Small intestine (tissue), 16 donors: ENCODE data around the gene DSG4. TPM values are rescaled to one million over a fixed set of nuclear protein-coding genes. Genes with fewer than 3 reads are reported as not detected.
"Not testable (repeated sequence)": the region's sequence is repeated elsewhere in the genome, so short reads cannot be mapped to it uniquely, and the experiment has no call there.

ENCODE experiments used
- DNase-seq, 2 donors: peaks; one replicate each; pipeline versions ENCODE4 v3.0.0 to v3.0.0-alpha.2; 2013
- FAIRE-seq: peaks from 2 replicates; lab custom pipeline; 2012; peaks lifted over from hg19 to GRCh38; lab: Jason Lieb, UNC
- H3K27ac ChIP-seq, 3 donors: one replicate each; pipeline ENCODE4 v1.5.1; 2013; ENCODE audit warnings: low read length in 2 of 3, mild to moderate bottlenecking in 2 of 3, control low read depth in 1 of 3, inconsistent platforms in 1 of 3, low read depth in 1 of 3, moderate library complexity in 1 of 3
- H3K27me3 ChIP-seq, 3 donors: one replicate each; pipeline ENCODE4 v1.6.1; 2013; ENCODE audit warnings: low read length in 3 of 3, inconsistent platforms in 1 of 3; ENCODE audit not compliant: control insufficient read depth in 3 of 3, insufficient read depth in 3 of 3
- H3K36me3 ChIP-seq, 3 donors: one replicate each; pipeline ENCODE4 v1.6.1; 2013; ENCODE audit warnings: low read length in 3 of 3, inconsistent platforms in 1 of 3, low read depth in 1 of 3, mild to moderate bottlenecking in 1 of 3, moderate library complexity in 1 of 3; ENCODE audit not compliant: control insufficient read depth in 3 of 3, insufficient read depth in 2 of 3
- H3K4me1 ChIP-seq, 3 donors: one replicate each; pipeline ENCODE4 v1.6.1; 2013; ENCODE audit warnings: low read length in 2 of 3, inconsistent platforms in 1 of 3, low read depth in 1 of 3, mild to moderate bottlenecking in 1 of 3, moderate library complexity in 1 of 3; ENCODE audit not compliant: control insufficient read depth in 3 of 3, insufficient read depth in 2 of 3
- H3K4me3 ChIP-seq, 3 donors: one replicate each; pipeline ENCODE4 v1.5.1; 2013; ENCODE audit warnings: low read length in 3 of 3, control low read depth in 1 of 3, inconsistent platforms in 1 of 3, low read depth in 1 of 3, mild to moderate bottlenecking in 1 of 3, moderate library complexity in 1 of 3
- H3K9me3 ChIP-seq, 2 donors: one replicate each; pipeline ENCODE4 v1.6.1; 2013; ENCODE audit warnings: low read depth in 1 of 2, low read length in 1 of 2; ENCODE audit not compliant: control insufficient read depth in 2 of 2, insufficient read depth in 1 of 2
- WGBS, 3 donors: extraction: QIAGEN DNeasy Blood & Tissue Kit; methylation state at CpG; one replicate each; pipeline ENCODE4 v1.1.7; 2013; 5-methylcytosine and 5-hydroxymethylcytosine counted together
- long read RNA-seq, 10 donors: transcript quantifications; one replicate each; lab custom pipeline, GENCODE V29; 2026
- polyA plus RNA-seq, 4 donors: library from polyadenylated mRNA; stranded (reverse) in 3 of 4; unstranded in 1 of 4; fragments of 200-250 nt in 3 of 4; fragments of 120-200 nt in 1 of 4; gene quantifications; one replicate each; pipeline versions ENCODE4 v1.2.1 to v1.2.3, GENCODE V29; 2013
- donor health status: healthy with polysubstance abuse.
- donor health status: control.
- donor health status: control.
- donor health status: Bipolar disorder and iron deficiency.
- donor health status: healthy.

Gene DSG4
- polyA plus RNA-seq = under 1 TPM in 2 of 4 donors, not detected in 2; 0.07 to 0.28 TPM
- long read RNA-seq, donor 1 = 0 reads
- long read RNA-seq, donor 2 = 0 reads
- long read RNA-seq, donor 3 = 0 reads
- long read RNA-seq, donor 4 = 0 reads
- long read RNA-seq, donor 5 = 0 reads
- long read RNA-seq, donor 6 = 0 reads
- long read RNA-seq, donor 7 = 0 reads
- long read RNA-seq, donor 8 = 0 reads
- long read RNA-seq, donor 9 = 0 reads
- long read RNA-seq, donor 10 = 0 reads

- no peak within 1 kb of the TSS for H3K4me3 ChIP-seq
- DNase-seq (no peak), FAIRE-seq (no peak)
- H3K36me3 ChIP-seq = no peaks in the 10 kb centered on the region
- H3K4me1 ChIP-seq = no peaks in the 10 kb centered on the region
- no peaks in the 10 kb centered on the region for H3K9me3 ChIP-seq
- H3K27ac ChIP-seq = no peak within 1 kb of the TSS
- H3K27me3 ChIP-seq = no peaks in the 10 kb centered on the region
- WGBS, 3 donors = 86 to 94% (median 90%) methylated on average over 3 of the region's 3 CpGs
Observed at GRCh38 chr18:31376477-31376876, at the start of gene DSG4. DSG4 (plus strand) TSS chr18:31376777; CDS start chr18:31376912, 135 bp downstream.

- H3K36me3 ChIP-seq = no peaks in the 10 kb centered on the region
- H3K27me3 ChIP-seq = no peaks in the 10 kb centered on the region
- 69 to 89% (median 80%) methylated on average over 7 of the region's 7 CpGs for WGBS, 3 donors
- no peak overlapping the region for H3K4me3 ChIP-seq
- no peaks in the 10 kb centered on the region for H3K9me3 ChIP-seq
- no peak for DNase-seq
- no peak for FAIRE-seq
- H3K4me1 ChIP-seq = no peaks in the 10 kb centered on the region
- no peak overlapping the region for H3K27ac ChIP-seq
Observed at GRCh38 chr18:31329787-31330438, 46.7 kb upstream of the DSG4 start.

- no peak overlapping the region for H3K4me3 ChIP-seq
- FAIRE-seq = no peak
- 81 to 90% (median 85%) methylated on average over 4 of the region's 4 CpGs for WGBS, 3 donors
- no peaks in the 10 kb centered on the region for H3K36me3 ChIP-seq
- no peak for DNase-seq
- no peak overlapping the region for H3K27ac ChIP-seq
- H3K4me1 ChIP-seq = no peaks in the 10 kb centered on the region
- H3K27me3 ChIP-seq = no peaks in the 10 kb centered on the region
- no peaks in the 10 kb centered on the region for H3K9me3 ChIP-seq
Observed at GRCh38 chr18:31343454-31343853, 33.1 kb upstream of the DSG4 start.

GRCh38 chr18:31353336-31353735 is 23.2 kb upstream of the DSG4 start:
- 20 to 83% (median 71%) methylated on average over 1 to 4 of the region's 17 CpGs for WGBS, 3 donors
- not testable (repeated sequence) for H3K36me3 ChIP-seq, DNase-seq

GRCh38 chr18:31354990-31355389 is 21.6 kb upstream of the DSG4 start:
- Histone ChIP-seq H3K36me3 (no peaks in the 10 kb centered on the region), H3K4me1 (no peaks in the 10 kb centered on the region), H3K27me3 (no peaks in the 10 kb centered on the region), H3K27ac (no peak overlapping the region), H3K9me3 (peaks cover 2 to 11% of the 10 kb centered on the region in 2 donors), H3K4me3 (no peak overlapping the region)
- FAIRE-seq = no peak
- no peak for DNase-seq
- 94 to 96% (median 94%) methylated on average over 8 of the region's 8 CpGs for WGBS, 3 donors

More at GRCh38 chr18:31353336-31353735, 23.2 kb upstream of the DSG4 start:
- H3K9me3 ChIP-seq = peaks cover 2 to 11% of the 10 kb centered on the region in 2 donors
- H3K27ac ChIP-seq, H3K27me3 ChIP-seq, H3K4me3 ChIP-seq, H3K4me1 ChIP-seq, FAIRE-seq: not testable (repeated sequence)

- Histone ChIP-seq H3K27me3 (no peaks in the 10 kb centered on the region), H3K36me3 (no peaks in the 10 kb centered on the region), H3K4me1 (no peaks in the 10 kb centered on the region), H3K9me3 (peaks cover 2 to 11% of the 10 kb centered on the region in 2 donors), H3K4me3 (no peak overlapping the region), H3K27ac (no peak overlapping the region)
- 81 to 87% (median 82%) methylated on average over 5 of the region's 5 CpGs for WGBS, 3 donors
- no peak for DNase-seq
- no peak for FAIRE-seq
Observed at GRCh38 chr18:31356025-31356424, 20.6 kb upstream of the DSG4 start.

GRCh38 chr18:31364190-31364589 is 12.4 kb upstream of the DSG4 start:
- H3K27me3 ChIP-seq = no peaks in the 10 kb centered on the region
- peaks cover 0 to 4% of the 10 kb centered on the region in 2 donors for H3K9me3 ChIP-seq
- no peak for FAIRE-seq
- no peaks in the 10 kb centered on the region for H3K4me1 ChIP-seq
- H3K36me3 ChIP-seq = no peaks in the 10 kb centered on the region
- no peak overlapping the region for H3K4me3 ChIP-seq
- DNase-seq = no peak
- 91 to 93% (median 92%) methylated on average over 4 of the region's 4 CpGs for WGBS, 3 donors
- H3K27ac ChIP-seq = no peak overlapping the region

GRCh38 chr18:31369478-31369877 is 7.1 kb upstream of the DSG4 start:
- no peaks in the 10 kb centered on the region for H3K9me3 ChIP-seq
- no peaks in the 10 kb centered on the region for H3K36me3 ChIP-seq
- H3K27me3 ChIP-seq = no peaks in the 10 kb centered on the region
- DNase-seq (no peak), FAIRE-seq (no peak)
- H3K4me1 ChIP-seq = no peaks in the 10 kb centered on the region
- no peak overlapping the region for H3K27ac ChIP-seq
- H3K4me3 ChIP-seq = no peak overlapping the region
